HG03025 (cell line): ENCODE data around the gene CACNB4.
A peak's percentile ranks its signal among the peaks of the same experiment; 100 is the strongest.

Experiments
- ATAC-seq: cut with Tn5 transposase; IDR thresholded peaks from one replicate; pipeline ENCODE4 v1.9.1; 2021; ENCODE audit warnings: mild to moderate bottlenecking, moderate library complexity; ENCODE audit not compliant: unreplicated experiment, low FRiP score

The CACNB4 gene

GRCh38 chr2:151979694-151980093 is 119.2 kb downstream of the CACNB4 start:
- no peak for ATAC-seq

DNA sequence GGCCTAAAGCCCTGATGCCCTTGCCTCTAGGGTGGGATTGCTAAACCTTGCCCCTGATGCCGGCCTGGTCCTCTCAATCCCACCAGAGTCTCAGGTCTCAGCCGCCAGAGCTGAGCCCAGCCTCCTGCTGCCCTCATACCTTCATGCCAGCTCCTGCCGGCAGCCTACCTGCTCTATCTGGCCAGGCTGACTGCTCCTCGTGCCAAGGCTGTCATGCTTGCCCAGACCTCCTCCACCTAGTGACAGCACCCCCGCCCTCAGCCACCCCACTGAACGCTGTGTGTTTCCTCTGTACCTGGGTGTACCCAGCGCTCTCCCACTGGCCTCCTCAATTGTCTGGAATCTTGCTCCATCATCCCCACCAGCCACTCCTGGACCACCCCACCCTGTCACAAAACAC is 120.1 kb downstream of the CACNB4 start:
- ATAC-seq: no peak

- ATAC-seq: no peak
These were observed 121.2 kb downstream of the CACNB4 start for GRCh38 chr2:151977631-151978030.

DNA sequence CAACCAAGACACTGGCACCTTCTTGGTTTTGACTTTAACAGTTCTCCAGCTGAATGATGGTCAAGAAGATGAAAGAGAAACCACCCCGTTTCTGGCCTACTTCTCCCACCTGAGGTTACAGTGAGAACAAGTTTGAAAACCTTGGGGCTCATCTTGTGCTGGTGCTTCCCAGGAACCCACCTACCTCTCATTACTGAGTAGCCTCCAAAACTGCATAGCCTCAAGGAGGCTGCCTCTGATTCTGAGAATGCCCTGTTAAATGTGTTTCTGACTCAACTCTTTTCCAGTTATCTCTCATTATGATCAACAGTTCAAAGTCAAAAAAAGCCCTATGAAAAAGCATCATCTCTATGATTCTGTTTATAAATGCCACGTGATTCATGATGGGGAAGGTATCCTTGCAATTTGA is 121.9 kb downstream of the CACNB4 start:
- ATAC-seq: peak; percentile 73

DNA sequence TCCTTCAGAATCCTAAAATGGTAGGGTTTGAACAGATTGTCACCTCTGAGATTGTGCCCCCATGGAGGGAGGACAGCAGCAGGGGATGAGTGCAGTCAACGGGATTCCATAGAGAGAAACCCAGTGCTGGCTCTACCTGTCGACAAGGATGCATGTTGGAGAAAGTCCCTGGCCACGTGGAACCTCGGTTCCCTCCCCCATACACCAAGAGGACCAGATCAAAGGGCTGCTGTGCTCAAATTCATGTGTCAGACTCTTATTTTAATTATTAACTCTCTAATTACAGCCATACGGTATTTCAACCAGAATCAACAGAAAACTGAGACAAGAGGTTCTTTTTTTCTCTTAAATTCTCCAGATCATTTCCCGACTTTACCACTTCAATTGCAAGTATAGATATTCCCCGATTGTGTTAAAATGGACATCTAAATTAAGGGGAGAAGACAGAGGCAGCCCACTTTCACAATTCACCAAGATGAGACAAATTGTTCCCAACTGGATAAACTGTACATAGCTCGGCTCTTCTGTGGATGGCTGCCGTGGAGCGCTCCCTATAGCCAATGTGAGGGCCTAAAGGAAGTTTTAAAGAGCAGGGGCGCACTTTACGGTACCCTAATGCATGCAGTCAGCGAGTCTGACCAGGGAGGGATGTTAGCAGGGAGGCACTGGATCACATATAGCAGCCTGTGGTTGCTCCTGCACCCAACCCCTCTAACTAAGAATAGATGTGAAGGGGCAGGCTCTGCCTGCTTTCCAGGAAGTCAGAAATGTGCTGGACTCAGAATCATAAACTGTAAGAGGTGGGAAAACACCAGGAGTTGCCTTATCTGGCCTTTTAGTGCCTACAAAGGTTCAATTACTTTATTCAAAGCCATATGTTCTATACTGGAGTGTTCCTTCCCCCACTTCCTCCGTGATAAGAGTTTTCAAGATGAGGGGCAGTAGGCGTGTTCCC is 123.1 kb downstream of the CACNB4 start:
- no peak for ATAC-seq

DNA sequence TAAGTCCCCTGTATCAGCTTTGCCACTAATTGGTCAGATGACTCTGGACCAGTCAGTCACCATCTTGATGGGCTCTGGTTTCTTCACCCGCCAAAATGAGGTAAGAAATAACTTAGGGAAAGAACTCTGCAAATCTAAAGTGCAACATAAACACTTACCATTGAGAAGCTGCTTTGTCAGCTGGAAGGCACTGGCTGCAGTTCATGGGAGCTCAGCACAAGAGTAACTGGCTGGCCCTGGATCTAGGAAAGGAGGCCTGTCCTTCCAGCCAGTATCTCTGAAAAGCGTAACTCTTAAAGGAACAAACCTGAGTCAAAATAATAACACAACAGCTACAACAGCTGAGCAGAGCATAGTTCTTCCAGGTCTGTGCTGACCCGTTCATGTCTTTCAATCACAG is 123.9 kb downstream of the CACNB4 start:
- ATAC-seq: no peak

DNA sequence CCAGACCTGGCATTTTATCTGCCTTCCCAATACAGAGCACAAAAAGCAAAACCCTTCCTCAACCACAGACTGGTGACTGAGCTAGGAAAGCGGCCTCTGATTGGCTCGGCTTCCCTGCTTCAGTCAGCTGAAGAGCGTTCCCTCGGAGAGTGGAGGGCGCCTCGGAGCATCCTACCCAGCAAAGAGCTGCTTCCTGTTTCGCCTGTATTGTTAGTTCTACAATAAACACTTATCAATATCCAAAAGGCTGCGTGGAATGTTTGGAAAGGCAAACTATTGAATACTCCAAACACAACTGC is 125.0 kb downstream of the CACNB4 start:
- ATAC-seq: no peak

GRCh38 chr2:151973013-151973900 is 125.6 kb downstream of the CACNB4 start:
- no peak for ATAC-seq

GRCh38 chr2:151972241-151973012 is 126.4 kb downstream of the CACNB4 start:
- peak; percentile 46 for ATAC-seq

DNA sequence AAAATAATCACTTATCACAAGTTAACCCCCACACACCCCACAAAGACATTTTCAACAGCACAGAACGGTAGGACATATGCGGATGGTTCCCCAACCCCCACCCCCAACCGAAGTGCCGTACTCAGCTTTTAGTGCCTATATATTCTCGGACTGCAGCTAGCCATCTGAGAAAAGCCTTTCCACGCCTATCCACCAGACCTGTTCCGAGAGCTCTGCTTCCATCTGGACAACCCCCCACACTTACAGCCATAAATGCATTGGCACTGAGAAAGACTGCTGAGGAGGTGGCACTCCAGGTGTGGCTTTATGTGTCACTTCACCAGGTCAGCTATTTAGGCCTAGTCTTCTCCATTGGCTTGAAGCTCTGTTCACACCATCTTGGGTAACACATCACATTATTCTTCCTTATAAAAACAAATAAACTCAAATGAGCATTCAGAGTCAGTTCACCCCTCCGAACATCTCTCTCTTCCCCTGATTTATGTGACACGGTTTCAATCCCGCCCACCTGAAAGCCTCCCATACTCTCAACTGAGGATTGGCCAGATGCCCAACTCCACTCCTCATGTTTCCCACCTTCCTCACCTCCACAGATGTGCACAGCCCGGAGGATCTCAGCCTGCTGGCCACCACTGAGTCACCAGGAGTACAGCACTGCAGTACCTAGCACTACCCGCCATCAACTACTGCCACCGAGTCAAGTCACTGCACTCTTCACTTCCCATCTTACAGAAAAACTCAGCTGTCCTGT is 127.4 kb downstream of the CACNB4 start:
- no peak for ATAC-seq

DNA sequence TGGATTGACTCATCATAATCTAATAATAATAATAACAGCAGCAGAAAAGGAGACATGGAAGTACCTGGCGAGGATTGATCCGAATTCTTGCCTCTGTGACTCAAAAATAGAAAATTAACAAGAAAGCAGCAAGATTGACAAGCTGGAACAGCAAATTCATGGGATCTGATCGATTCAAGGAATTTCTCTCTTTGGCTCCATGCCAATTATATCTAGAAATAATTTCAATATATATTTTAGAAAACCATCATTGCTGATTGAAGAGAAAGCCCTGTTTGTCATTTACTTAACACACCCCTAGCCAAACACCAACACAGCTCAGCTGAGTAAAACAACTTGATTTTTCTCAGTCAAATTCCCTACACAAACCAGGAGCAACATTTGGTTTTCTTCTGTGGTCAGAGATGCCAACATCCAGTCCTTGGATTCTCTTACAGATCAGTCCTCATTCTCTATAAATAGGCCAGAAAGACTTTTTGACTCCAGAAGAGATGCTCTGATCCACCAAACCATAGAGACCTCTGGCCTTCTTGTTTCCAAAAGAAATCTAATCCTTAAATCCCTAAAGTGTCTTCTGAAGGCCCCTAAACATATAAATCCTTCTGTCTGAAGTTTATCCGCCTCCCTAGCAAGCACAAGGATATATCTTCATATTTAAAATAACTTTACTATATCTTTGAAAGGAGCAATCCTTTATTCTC is 129.9 kb downstream of the CACNB4 start:
- ATAC-seq: no peak

- no peak for ATAC-seq
These were observed 130.8 kb downstream of the CACNB4 start for GRCh38 chr2:151967829-151968722.

GRCh38 chr2:151965884-151966283 is 133.0 kb downstream of the CACNB4 start:
- ATAC-seq: no peak

DNA sequence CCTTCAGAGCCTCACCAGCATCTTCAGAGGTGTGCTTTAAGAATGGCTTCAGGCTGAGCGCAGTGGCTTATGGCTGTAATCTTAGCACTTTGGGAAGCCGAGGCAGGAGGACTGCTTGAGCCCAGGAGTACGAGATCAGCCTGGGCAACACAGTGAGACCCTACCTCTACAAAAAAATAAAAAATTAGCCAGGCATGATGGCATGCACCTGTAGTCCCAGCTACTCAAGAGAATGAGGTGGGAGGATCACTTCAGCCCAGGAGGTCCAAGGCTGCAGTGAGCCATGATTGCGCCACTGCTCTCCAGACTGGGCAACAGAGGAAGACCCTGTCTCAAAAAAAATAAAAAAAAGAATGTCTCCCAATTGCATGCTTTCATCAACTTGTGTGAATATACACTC is 137.3 kb downstream of the CACNB4 start:
- no peak for ATAC-seq

DNA sequence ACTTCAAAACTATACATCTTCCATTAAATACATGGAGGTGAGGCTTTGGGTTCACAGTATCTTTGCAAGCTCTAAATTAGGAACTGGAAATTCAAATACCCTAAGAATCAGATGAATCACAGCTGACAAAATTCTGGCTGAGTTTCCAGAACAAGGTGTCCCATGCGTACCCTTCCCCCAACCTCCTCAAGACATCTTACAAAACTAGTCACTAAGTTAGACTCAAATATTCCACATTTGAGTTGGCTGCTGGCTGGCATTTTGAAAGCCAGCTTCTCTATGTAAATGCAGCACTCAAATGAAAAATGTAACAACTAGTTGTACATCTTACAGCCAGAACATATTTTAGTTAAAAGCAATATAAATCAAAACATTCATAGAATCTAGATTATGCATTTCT is 139.6 kb downstream of the CACNB4 start:
- ATAC-seq: no peak

- no peak for ATAC-seq
These were observed 145.4 kb downstream of the CACNB4 start for GRCh38 chr2:151953467-151953866.

DNA sequence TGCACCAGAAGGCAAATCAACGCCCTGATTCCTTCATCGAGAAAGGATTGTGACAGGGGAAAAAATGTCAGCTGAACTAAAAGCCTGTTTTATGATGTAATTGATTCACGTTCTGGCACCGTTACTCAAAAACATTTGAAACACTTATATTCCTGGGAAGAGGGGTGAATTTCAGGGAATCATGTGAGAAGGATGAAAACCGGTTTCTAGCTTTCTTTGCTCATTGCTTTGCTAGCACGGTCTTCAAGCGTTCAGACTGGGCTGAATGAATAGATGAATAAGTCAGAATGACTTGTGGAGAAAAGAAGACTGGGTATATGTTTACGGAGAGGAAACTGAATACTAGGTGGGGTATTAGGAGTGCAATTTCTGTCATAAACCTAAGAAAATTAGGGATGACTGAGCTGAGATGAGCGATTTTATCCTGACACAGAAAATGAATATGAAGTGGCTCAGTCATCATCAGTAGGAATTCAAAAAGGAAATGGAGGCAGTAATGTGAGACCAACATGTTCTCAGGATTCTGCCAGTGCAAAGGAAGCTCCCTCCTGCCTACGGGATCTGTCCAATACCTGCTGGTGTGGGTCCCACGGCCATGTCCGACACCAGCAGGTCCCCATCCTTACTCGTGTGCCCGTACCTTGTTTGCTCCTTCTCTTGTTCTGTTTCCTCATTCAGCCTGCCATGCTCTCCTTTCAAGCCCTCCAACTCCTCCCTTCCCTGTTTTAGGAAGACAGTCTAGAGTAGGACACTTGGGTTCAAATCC is 146.0 kb downstream of the CACNB4 start:
- ATAC-seq: no peak

GRCh38 chr2:151947813-151948165 is 151.1 kb downstream of the CACNB4 start:
- ATAC-seq: peak; percentile 45
